HuH-7 (cell line): ENCODE data around the gene ASB2.

ENCODE experiments used
- DNase-seq: peaks from one replicate; pipeline ENCODE4 v3.0.0; 2011; ENCODE audit warnings: low spot score

Gene ASB2

GRCh38 chr14:93976477-93977057, at the start of gene ASB2:
ASB2 (minus strand) TSS chr14:93976570; CDS start chr14:93964539, 12,031 bp downstream.
- DNase-seq = no peak

- DNase-seq = no peak
These were observed 49.4 kb upstream of the ASB2 start for GRCh38 chr14:94025720-94026119.

DNA sequence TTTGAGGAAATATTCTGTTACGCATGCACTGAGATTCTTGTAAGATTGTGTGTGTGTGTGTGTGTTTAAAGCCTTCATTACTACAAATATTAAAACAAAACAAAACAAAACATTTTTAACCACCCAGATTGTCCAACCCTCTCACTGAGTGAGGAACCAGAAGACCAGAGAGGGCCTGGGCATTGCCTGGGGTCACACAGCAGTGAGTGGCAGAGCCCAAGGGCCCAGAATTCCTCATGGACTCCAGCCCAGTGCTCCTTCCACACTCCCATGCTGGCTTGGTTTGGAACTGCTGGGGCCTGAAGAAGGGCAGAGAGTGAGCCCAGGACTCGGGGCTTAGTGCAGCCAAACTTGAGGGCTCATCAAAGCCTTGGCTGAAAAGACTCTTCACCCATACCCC, 48.2 kb upstream of the ASB2 start:
- no peak for DNase-seq

GRCh38 chr14:94022532-94023411, 46.4 kb upstream of the ASB2 start:
- DNase-seq = peak; percentile 36

GRCh38 chr14:94021416-94022157, 45.2 kb upstream of the ASB2 start:
- no peak for DNase-seq

- DNase-seq = no peak
These were observed 44.6 kb upstream of the ASB2 start for GRCh38 chr14:94021001-94021400.

DNA sequence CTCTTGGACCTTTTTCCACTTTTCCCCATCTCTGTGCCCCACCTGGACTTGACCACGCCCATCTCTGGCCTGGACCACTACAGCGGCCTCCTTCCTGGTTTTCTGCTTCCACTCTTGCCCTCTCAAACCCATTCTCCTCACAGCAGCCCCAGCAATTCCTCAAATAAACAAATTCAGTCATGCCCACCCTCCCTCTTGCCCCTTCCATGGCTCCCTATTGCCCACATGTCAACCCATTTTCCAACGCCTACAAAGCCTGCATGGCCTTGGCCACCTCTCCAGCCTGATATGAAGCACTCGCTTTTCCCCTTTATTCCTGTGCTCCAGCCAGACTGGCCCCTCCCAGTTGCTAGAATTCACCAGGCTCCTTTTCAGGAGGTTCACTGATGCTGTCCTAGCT, 43.9 kb upstream of the ASB2 start:
- DNase-seq = no peak

DNA sequence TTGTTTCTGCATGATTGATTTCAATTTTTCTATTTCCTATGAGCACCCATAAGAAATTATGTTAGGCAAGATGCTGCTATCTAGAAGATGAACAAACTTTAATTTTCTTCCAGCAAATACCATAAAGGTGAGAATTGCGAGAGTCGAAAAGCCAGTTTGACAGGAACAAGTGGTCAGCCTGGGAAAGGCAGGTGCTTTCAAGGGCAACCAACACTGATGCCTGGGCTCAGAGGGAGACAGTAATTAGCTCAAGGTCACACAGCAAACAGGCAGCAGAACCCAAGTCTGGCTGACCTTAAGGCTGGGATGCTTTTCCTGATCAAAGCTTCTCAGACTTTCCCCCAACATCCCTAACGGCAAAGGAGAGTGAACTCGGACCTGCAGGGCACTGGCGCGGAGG, 43.0 kb upstream of the ASB2 start:
- no peak for DNase-seq

GRCh38 chr14:94018308-94018707, 41.9 kb upstream of the ASB2 start:
- no peak for DNase-seq

- no peak for DNase-seq
These were observed 40.1 kb upstream of the ASB2 start for GRCh38 chr14:94016446-94016976.

- no peak for DNase-seq
These were observed 38.9 kb upstream of the ASB2 start for GRCh38 chr14:94015223-94015622.

GRCh38 chr14:94014382-94014781, 38.0 kb upstream of the ASB2 start:
- DNase-seq = no peak

DNA sequence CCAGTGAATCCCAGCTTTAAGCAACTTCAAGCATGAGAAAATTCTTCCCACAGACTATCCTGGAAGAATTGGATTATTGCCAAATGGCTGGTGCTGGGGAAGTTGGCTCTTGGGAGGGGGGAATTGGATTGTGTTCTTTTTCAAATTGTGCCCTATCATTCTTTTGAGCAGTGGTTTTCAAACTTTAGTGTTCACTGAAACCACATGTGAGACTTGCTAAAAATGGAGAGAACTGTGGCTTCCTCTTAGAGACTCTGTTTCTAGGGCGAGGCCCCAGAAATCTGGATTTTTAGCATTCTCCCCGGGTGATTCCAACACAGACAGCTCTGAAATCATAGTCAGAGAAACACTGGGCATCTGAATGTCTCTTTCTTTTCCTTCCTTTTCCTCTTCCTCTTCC, 35.4 kb upstream of the ASB2 start:
- DNase-seq = no peak

DNA sequence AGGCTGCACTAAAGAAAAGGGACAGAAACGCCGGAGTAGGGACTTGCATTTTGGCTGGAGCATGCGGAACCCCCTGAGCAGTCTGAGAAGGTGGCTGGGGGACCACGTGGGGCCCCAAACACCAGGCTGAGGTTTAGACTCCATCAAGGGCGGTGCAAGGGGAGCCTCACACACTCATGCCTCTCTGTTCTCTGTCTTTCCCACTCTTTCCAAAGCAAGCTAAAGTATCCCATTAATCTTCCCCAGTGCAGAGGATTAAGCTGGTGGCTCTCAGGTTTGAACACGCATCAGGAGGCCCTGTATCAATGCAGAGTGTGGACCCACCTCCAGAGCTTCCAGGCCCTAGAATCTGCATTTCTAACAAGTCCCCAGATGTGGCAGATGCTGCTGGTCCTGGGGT, 34.3 kb upstream of the ASB2 start:
- no peak for DNase-seq

DNA sequence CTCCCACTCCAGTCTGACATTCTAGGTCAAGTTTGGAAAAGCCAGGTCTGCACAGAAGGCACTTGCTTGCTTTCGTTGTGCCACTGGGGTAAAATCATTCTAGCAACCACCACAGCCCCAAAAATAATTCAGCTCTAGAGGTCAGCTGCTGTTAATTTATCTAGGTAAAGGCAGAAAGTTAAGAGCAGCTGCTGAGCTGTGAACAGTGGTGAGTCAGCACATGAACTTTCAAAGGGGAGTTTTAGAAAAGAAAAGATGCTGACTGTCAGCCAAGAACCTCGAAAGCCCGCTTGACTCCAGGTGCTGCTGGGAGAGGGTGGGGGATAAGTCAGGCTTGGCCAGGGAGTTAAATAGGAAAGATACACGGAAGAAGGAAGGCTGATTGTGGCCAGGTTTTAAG, 33.4 kb upstream of the ASB2 start:
- no peak for DNase-seq

- DNase-seq = no peak
These were observed 31.9 kb upstream of the ASB2 start for GRCh38 chr14:94008234-94008633.

DNA sequence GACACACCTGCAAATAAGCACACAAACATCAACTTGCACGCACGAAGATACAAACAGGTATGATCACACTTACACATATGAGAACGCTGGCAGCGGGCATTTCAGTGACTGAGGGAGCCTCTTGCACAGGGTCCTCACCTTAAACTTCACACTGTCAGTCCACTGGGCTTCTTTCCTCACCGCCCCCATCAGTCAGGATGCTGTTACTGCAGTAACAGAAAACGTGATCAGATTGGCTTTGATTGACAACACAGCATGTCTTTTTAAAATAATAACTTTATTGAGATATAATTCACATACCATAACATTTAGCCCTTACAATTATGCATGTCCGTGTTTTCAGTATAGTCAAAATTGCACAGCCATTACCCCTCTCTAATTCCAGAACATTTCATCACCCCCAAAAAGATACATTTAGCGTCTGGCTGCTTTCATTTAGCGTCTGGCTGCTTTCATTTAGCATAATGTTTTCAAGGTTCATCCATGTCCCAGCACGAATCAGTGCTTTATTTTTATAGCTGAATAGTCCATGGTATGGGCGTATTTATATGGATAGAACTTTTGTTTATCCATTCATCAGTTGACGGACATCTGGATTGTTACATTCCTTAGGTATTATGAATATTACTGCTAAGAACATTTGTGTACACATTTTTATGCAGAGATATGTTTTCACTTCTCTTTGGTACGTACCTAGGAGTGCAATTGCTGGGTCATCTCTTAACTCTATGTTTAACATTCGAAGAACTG, 29.1 kb upstream of the ASB2 start:
- DNase-seq = peak; percentile 53

GRCh38 chr14:94004015-94004414, 27.6 kb upstream of the ASB2 start:
- DNase-seq = no peak

DNA sequence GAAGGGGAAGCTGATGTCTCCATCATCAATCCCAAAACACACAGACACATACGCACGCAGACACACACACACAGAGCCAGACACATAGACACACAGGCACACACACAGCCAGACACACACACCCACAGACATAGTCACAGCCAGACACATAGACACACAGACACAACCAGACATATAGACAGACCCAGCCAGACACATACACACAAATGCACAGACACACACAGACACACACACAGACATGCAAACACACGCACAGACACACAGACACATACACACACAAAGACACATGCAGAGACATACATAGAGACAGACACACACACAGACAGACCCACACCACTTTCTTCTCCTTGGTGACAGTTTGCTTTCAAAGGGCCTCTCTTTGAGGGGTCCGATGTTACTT, 27.0 kb upstream of the ASB2 start:
- no peak for DNase-seq

GRCh38 chr14:94001501-94002396, 25.4 kb upstream of the ASB2 start:
- peak; percentile 84 for DNase-seq

DNA sequence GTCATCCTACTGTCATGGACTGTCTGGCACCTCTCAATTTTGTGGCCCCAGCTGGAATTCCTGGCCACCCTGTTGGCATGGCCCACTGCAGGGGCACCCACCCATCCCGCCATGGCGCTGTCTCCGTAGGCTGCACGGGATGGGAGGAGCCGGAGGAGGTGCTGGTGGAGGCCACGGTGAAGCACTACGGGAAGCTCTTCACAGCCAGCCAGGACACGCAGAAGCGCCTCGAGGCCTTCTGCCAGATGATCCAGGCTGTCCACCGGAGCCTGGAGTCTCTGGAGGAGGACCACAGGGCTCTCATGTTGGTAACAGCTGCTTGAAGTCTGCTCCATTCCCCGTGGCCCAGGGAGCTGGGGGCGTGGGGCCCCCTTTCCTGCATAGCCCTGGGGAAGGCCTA, 24.6 kb upstream of the ASB2 start:
- no peak for DNase-seq
